Fibroblast of skin of left biceps (primary cell): ENCODE results near the gene RNF26.
"Not testable (repeated sequence)": the region's sequence is repeated elsewhere in the genome, so short reads cannot be mapped to it uniquely, and the experiment has no call there.

Experiments used
- DNase-seq, 2 experiments: peaks; one replicate each; pipeline ENCODE4 v3.0.0-alpha.2; 2013; ENCODE audit warnings: low read depth in 2 of 2

RNF26 gene

DNA sequence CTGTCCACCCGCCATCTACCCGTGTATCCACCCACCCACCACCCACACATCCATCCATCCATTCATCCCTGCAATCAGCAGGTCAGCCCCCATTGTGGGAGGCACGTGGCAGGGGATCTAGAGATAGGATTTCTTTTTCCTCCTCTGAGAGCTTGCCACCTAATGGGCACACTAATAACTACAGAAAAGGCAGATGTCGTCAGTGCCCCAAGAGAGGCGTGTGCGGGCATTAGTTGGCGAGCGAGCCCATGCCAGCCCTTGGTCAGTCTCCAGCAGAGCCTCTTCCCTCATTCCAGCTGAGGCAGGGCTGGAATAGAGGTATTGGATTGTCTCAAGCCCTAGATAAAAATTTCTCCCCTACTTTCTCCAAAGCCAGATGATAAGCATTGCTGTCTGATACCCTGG is 37.5 kb downstream of the RNF26 start:
- DNase-seq = no peak

DNA sequence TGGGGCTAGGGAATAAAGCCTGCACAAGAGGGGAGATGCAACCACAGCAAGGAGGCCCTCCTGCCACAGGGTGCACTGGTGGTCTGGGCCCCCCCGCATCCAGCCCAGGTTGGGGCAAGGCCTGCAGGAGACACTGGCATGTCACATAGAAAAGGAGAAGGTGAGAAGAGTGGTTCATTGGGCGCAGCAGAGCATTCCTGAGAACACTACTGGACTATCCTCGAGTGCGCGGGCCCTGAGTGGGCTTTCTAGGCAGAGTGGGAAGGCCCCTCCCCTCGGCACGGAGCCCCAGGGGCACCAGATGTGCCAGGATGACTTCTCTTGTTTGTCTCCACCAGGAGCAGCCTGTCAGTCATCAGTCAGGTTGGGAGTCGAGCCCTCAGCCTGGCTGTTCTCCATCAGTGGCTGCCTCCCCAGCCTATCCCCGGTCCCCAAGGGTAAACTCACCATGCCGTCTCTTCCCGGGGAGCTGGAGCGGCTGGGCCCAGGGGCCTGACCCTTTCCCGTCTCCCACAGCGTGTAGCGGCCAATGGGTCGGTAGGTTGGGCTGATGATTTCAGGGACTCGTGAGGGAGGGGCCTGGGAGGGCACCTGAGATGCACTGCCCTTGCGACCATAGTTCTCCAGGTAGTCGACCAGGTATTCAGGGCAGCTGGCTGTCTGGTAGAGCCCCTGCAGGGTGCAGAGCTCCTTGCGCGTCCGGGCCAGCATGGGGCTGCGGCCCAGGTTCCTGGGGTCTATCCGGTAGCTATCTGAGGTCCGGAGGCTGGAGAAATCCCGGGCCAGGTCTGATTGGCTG is 38.1 kb downstream of the RNF26 start:
- DNase-seq = no peak

DNA sequence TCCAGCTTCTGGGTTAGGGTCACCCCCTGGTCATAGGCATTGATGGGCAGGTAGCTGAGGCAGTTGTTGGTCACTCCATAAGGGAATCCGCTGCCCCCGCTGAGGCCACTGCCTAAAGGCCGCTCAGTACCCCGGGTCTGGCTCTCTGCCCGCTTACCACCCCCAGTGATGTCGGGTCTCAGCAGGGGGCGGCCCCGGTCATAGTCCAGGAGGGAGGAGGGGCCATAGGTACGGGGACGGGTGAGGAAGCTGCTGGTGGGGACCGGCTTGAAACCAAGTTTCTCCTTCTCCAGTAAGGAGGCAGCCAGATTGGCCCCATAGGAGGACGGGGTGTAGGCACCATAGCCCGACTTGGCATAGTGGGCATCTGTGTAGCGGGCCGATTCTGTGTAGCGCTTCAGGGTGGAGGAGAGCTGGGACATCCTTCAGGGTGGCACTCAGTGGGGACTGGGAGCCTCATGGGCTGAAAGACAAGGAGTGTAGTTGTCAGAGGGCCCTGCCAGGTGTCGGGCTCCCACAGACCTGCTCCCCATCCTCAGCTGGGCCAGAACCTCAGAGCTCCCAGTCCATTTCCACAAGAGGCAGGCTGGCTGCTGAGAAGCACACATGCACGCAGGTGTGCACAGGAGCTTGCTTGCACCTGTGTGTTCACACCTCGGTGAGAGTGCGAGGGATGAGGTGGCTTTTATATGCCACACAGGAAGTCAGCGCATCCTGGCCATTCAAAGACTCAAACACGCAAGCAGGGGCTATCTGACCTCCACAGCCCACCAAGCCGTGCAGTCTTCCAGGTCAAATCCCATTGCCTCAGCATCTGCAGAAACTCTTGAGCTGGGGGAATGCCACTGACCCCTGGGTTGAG is 39.0 kb downstream of the RNF26 start:
- DNase-seq = no peak

DNA sequence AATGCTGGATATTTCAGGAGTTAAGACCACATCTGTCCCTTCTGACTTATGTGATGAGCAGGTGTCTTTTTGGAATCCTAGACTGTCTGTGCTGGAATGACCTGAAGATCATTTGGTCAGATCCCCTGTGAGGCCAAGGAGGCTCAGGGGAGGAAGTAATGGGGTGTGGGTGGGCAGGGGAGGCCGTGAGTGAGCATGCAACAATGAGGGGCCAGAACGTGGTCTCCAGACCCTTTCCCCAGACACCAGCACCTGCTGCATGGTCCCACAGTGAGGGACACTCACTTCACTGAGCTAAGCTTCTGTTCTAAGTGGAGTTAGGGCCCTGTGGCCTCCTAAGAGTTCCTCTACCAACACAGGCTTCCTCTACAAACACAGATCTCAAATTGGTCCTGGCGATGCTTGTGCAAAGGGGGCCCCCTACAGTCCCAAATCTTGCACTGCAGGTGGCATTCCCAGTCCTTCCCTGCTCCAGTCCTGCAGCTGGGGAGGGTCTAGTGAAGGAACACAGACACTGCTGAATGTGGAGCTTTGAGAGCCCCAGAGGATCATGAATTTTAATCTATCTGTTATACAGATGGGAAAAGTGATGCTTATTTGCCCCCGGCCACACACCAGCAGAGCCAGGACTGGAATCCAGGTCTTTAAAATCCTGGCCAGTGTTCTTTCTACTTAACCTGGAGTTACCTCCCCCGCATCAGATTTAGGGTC is 39.7 kb downstream of the RNF26 start:
- DNase-seq = peak; percentile 29 to 47

DNA sequence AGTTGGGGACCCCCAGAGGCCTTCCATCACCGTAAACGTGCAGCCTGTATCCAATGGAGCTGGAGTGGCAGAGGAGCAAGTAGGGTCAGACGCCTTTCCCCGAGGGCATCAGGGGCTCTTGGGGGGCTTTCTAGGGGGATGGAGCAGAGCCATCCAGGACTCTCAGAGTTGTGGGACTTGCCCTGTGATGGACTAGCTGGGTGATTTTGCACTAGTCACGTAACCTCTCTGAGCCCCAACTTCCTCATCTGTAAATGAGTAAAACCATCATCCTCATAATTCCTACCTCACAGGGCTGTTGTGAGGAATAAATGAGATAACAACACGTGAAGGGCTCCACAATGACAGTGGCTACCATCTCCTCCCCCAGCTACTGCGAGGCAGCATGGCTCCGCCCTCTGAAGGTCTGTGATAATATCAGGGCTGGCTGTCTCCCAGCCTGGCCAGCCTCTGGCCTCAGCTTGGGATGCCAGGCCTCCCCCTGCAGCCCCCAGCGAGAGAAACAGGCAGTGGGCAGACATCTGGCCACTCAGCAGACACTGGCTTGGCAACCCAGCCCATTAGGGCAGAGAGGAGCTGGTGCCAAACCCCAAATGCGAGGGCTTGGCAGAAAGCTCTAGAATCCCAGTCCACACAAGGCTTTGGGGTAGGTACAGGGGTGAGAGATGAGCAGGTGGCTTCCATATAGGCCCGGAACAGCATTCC is 40.5 kb downstream of the RNF26 start:
- DNase-seq = no peak

DNA sequence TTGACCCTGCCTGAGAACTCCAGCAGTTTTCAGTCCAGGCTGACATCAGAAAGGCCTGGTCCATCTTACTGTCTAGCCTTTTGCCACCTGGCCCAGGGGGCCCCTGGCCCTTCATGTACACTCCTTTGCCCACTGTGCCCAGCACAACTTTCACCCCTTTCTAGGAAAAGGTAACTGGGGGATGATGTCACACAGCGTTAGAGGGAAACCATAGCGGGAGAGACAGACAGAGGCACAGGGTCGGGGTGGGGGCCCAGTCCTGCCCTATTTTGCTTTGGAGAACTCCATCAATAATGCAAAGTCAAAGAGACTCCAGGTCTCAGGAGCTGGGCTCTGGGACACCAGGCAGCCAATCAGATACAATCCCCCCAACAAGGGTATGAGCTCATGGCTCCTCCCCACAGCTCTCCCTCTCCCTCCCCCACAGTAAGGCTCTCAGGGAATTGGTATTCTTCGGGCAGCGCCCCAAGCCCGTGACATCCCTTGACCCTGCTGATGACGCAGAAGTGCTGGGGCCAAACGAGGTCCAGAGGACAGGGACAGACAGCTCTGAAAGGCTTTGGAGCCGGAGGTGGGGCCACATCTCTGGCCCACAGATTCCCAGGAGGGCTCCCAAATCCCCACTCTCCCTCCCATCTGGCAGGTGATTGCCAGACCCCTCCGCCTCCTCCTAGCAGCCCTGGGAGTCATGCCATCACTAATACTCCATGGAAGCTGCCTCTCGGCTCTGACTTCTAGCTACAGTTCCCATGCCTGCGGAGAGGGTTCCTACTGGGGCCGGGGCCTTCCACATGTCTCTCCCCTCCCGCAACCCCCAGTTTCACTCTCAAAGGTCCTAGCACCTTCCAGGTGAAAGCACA is 41.2 kb downstream of the RNF26 start:
- peak in 1 of 2 experiments; percentile 9 for DNase-seq

DNA sequence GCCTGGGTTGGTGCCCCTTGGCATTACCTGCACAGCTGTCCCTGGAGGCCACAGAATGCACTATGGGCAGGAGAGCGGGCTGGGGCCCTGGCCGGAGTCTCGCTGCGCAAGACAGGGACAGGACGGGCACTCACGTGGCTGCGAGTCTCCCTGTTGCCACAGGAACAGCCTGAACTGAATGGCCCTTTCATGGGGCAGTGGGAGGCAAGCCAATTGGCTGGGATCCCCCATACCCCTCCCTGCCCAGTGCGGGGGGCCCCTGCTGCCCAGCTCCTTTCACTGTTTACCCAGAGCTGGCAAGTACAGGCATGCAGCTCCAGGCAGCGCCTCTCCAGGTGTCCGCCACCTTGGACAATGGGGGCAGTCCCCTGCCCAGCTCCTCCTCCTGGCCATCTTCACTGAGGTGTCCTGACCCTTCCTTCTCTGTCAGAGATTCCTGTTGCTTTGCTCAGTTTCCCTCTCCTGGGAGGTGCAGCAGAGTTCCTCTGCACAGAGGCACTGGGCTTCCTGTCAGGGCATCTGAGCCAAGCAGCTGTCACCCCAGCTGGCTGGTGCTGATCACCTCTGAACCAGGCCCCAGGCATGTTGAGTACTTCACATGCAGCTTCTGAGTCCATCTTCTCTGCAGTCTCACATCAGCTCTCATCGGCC is 42.0 kb downstream of the RNF26 start:
- DNase-seq = no peak

DNA sequence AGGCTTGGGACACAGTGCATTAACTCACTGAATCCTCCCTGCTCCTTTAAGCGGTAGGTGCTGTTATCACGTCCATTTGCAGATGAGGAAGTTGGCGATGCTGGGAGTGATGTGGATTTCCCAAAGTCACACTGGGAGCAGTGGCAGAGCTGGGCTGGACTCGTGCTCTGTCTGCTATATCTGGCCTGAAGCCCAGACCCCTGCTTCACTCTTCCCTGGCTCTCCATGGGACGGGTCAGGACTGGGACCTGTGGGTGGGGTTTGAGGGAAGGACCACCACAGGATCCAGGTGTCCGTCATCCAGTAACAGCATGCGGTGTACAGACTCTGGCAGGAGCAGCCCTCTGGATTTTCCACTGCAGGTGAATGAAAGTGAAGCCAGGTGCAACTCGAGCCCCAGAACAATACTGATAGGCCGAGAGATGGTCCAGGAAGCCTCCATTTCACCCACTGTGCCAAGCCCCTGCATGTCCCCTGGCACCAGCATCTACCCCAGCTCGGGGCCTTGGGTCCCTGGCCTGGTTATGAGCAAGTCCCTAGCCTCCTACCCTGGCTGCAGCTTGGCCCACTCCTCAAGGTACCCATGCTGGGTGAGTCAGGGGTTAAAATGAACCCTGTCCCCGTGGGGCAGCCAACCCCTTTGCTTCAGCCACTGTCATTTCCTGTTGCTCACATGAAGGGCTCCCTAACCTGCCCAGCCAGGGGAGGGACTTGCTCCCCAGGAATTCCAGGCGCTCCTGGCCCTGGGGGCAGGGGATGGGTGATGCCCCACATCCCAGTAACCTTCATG is 43.0 kb downstream of the RNF26 start:
- no peak for DNase-seq

DNA sequence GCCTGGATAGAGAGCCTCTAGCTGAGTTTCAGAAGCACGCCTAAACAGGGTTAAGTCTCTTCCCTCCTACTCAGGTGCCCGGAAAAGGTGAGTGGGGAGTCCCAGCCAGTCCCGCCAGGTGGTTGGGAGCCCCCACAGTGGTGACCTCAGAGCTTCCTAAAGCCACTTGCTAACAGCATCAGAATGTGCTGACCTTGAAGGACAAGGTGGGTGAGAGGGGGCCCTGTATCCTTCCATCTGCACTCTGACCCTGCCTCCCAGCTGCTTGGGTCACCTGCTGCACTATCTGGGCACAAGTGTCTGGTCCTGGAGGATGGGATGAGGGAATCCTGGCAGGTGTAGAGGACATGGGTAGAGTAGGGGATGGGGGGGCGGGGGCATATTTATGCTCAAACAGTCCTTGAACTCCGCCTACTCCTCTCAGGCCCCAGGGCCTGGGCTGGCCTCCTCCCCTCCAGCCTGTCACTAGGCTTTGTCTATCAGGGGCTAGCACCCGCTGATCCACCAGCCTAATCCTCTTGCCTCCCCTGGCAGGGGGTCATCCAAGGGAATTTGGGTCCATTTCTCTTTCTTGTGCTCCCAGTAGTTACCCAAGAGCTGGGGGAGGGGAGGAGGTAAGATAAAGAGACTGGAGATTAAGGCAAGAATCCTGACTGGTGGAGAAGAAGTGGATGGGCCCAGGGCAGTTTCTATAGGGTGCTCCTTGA is 43.8 kb downstream of the RNF26 start:
- DNase-seq = no peak

DNA sequence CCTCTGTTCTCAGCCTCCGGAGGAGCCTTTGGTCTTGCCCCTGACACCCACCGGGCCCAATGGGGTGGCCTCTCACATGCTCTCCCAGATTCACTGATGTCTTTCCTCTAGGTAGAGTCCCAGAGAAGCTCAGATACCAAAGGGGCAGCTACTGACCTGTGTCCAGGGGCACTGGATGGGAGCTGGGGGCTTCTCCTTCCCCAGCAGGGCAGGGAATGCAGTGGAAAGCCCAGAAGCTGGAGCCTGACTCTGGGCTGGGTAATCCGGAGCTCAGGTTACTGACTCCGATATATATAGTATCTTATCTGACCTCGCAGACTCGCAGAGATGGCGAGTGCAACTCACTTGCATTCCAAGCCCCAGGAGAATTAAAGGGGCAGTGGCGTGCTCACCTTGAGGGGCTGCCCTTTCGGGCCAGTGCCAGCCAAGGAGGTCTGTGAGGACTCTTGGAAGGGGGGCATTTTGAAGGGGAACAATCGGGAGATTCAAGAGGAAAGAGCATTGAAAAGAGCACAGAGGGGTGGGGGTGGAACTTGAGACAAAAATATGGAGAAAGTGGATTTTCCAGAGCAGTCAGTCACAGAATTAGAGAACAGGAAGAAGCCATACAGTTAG is 44.6 kb downstream of the RNF26 start:
- no peak for DNase-seq

DNA sequence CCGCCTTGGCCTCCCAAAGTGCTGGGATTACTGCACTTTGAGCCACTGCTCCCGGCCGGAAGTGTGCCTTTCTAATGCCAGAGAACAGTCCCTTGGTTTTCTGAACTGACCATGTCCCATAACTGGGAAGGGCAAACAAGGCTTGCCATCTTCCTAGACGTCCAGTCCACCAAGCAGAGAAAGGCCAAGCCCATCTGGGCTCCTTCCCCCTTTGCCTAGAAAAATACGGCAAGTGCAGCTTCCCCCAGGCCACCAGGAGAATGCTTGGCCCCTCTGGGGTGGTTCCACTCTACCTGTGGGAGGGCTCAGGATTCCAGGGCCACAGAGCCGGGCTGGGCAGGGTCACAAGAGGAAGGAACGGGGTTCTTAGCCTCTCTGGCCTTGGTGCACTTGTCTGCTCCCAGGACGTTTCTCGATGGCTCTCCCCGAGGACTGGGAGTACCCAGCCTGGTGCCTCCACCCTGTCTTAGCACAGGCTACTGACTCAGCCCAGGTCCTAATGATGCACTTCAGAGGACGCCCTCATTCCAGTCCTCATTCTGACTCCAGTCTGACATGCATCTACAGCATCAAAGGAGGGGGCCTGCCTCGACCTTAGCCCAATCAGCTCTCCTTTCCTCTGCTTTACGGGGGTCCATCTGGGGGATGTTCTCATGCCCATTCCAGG is 46.0 kb downstream of the RNF26 start:
- no peak for DNase-seq

DNA sequence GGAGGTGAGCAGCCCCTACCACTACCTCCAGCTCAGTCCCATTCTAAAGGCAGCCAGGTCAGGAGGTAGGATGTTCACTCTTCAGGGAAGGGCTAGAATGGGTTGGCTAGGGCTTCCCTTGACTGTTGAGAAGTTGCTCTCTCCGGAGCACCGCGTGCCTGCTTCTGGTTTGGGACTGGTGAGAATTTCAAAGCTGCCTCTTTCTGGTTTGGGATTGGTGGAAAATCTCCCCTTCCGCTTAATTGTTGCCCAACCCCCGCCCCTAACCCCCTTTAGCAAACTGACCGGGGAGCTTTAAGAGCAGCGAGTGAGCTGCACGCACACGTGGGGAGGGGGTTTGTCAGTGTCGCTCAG is 46.5 kb downstream of the RNF26 start:
- no peak for DNase-seq

DNA sequence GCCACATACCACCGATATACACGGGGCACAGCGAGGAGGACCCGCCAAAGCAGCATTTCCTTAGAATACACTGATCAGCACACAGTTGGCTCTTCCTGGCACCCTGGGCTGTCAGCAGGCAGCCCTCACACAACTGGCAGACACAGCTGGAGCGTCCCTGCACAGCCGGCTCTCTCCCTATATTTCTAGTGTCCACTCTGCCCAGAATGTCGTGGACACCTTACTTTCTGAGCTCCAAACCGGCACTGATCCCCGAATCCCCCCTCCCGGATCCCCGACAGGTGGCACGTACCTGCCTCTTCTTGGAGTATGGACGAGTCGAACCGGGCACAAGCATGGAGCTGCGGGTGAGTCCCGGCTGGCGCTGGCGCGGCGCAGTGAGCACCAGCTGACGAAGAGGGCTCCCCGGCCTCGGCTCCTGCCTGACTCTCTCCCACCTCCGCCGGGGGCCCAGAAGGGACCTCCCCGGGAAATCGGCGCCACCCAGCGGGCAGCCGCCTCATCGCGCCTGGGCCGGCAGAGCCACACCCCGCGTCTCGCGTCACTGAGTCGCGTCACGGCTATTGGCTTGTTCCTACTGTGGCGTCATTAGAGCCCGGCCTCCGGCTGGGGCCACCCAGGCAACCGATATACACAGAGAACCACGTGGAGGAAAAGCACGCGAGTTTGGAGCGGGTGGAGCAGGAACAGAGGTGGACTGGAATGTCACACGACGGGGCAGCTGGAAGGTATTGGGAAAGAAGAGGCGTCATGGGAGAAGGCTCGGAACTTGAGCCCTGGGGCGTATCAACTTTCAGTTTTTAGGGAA is 47.1 kb downstream of the RNF26 start, which contains the start of gene USP2:
USP2 (minus strand) TSS at position 510 of the 808 bp plus-strand sequence. CDS start 8,210 bp downstream, outside the sequence.
- peak; percentile 83 for DNase-seq

DNA sequence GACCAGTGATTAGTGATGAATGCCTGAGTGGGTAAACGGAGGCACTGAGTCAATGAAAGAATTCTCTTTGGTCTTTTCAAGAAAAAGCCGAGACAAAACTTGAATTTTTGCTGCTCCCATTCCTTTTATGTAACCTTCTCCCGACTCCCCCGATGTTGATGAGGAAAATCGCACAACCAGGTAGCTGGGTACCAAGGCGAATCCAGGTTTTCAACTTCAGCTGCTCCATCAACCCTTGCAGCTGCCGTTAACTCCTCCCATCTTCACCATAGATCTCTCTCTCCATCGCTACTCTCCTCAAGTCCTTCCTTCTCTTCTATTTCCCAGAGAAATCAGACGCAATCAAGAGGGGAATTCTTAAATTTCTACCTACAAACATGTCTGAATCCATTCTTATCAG is 47.8 kb downstream of the RNF26 start:
- no peak for DNase-seq

DNA sequence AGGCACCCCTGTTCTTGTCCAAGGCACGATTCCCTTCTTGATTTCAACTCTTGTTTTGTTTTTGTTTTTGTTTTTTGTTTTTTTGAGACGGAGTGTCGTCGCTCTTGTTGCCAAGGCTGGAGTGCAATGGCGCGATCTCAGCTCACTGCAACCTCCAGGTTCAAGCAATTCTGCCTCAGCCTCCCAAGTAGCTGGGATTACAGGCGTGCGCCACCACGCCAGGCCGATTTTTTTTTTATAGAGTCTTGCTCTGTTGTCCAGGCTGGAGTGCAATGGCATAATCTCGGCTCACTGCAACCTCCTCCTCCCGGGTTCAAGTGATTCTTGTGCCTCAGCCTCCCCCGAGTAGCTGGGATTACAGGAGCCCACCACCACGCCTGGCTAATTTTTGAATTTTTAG is 48.2 kb downstream of the RNF26 start:
- DNase-seq = not testable (repeated sequence)

DNA sequence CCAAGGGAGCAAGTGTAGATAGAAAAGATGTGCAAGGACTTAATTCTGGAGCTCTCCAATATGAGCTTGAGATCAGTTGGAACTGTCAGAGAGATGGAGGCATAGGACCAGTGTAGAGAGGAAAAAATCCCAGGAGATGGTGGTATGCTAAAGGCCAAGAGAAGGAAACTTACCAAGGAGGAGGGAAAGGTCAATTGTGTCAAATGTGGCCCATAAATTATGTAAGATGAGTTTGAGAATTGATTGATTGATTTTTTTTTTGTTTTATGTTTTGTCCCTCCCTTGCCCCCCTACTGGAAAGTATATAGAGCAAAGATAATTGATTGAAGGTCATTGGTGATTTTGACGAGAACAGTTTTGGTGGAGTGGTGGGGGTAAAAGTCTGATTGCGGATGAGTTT is 50.0 kb downstream of the RNF26 start:
- no peak for DNase-seq
